ENCODE data around the gene ZNF862. TPM values are rescaled to one million over a fixed set of nuclear protein-coding genes. Genes with fewer than 3 reads are reported as not detected.
A peak's percentile ranks its signal among the peaks of the same experiment; 100 is the strongest.

The ZNF862 gene
- total RNA-seq, 1 donor from 2014 or later = 20.7 TPM

- ATAC-seq = no peak
- Histone ChIP-seq H3K4me3 (no peak overlapping the region), H3K9me3 (no peaks in the 10 kb centered on the region), H3K27ac (no peak overlapping the region), H3K36me3 (peaks cover 45% of the 10 kb centered on the region), H3K27me3 (ENCODE audit: low read depth) (no peaks in the 10 kb centered on the region), H3K4me1 (peaks cover 4% of the 10 kb centered on the region)
- no peak for TF ChIP-seq CTCF (IDR thresholded peaks at IDR 0.05)
- no peak for DNase-seq
- intact Hi-C loops (cut with DNase I) = no loop called here
Observed at GRCh38 chr7:149850716-149851115, 12.5 kb downstream of the ZNF862 start.

DNA sequence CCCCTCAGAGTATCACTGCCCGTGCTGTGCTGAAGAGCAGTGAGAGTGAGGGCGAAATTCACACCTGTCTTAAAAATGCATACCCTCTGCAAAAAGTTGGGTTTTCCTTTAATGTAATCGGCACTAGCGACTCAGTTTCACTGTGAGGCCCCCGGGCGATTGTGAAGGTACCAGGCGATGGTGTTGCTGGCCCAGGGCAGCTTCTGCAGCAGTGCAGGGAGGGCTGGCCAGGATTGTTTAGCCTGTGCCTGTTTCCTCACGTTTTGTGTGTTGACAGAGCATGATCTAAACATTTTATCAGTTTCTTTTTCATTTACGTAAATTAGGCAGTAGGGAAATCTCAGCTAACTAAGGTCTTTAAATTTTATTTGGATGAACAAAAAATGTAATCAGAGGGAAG, 13.3 kb downstream of the ZNF862 start:
- H3K36me3 ChIP-seq = peaks cover 40% of the 10 kb centered on the region
- intact Hi-C loops (cut with DNase I) = no loop called here
- H3K9me3 ChIP-seq = no peaks in the 10 kb centered on the region
- TF ChIP-seq CTCF (IDR thresholded peaks at IDR 0.05) = no peak
- peaks cover 4% of the 10 kb centered on the region for H3K4me1 ChIP-seq
- no peak overlapping the region for H3K4me3 ChIP-seq
- no peak for ATAC-seq
- no peaks in the 10 kb centered on the region for H3K27me3 ChIP-seq (ENCODE audit: low read depth)
- H3K27ac ChIP-seq = no peak overlapping the region
- no peak for DNase-seq

GRCh38 chr7:149853157-149853556, 15.0 kb downstream of the ZNF862 start:
- H3K27me3 ChIP-seq (ENCODE audit: low read depth) = no peaks in the 10 kb centered on the region
- H3K4me3 ChIP-seq = no peak overlapping the region
- intact Hi-C loops (cut with DNase I) = no loop called here
- H3K27ac ChIP-seq = no peak overlapping the region
- DNase-seq = no peak
- H3K9me3 ChIP-seq = no peaks in the 10 kb centered on the region
- ATAC-seq = no peak
- TF ChIP-seq CTCF (IDR thresholded peaks at IDR 0.05) = no peak
- peaks cover 4% of the 10 kb centered on the region for H3K4me1 ChIP-seq
- peaks cover 29% of the 10 kb centered on the region for H3K36me3 ChIP-seq

GRCh38 chr7:149854611-149855360, 16.6 kb downstream of the ZNF862 start:
- intact Hi-C loops (cut with DNase I) = no loop called here
- H3K27ac ChIP-seq = no peak overlapping the region
- DNase-seq (peak; percentile 82), ATAC-seq (peak; percentile 82 to 91)
- TF ChIP-seq CTCF (IDR thresholded peaks at IDR 0.05) = no peak
- H3K4me3 ChIP-seq = no peak overlapping the region
- no peaks in the 10 kb centered on the region for H3K27me3 ChIP-seq (ENCODE audit: low read depth)
- H3K9me3 ChIP-seq = no peaks in the 10 kb centered on the region
- H3K36me3 ChIP-seq = peaks cover 19% of the 10 kb centered on the region
- H3K4me1 ChIP-seq = peaks cover 4% of the 10 kb centered on the region

DNA sequence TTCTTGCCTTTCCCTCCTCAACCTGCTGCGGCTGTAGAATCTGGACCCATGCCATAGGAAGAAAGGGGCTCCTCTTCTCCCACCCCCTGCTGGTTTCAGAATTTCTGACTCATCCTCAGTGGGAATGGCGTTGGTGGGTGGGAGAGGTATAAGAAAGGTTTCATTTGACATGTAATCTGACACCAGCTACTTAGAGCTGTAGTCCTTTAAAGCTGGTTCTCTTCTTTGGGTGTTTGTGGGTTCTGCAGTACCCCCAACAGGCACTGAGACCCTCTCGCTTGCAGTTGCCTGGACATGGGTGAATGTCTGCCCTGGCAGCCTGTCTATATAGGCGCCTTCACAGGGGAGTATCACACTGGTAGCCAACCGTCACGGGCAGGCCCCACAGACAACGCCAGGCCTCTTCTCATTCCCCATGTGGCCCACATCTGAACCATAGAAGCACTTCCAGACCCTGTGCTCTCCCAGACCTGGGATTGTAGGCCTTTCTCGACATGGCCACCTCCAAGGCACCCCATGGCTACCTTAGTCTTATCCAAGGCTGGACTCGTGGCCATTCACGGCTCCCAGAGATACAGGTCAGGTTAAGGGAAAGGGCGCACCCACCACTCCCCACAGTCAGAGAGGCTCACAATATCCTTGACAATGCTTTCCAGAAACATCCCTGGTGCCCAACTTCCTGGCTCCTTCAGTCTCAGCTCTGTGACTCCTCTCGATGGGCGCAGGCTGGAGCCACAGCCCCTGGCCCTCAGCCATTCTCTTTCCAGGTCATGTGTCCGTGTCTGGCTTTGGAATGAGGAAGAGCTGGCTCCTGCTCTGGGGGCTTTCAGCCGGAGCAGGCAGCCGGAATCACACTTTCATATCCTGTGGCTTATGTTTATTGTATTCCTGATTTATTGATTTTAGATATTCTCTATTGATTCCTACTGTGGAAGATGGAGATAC, 17.5 kb downstream of the ZNF862 start:
- Histone ChIP-seq H3K4me1 (peaks cover 4% of the 10 kb centered on the region), H3K9me3 (no peaks in the 10 kb centered on the region), H3K4me3 (no peak overlapping the region), H3K27me3 (ENCODE audit: low read depth) (no peaks in the 10 kb centered on the region), H3K27ac (no peak overlapping the region), H3K36me3 (peaks cover 24% of the 10 kb centered on the region)
- TF ChIP-seq CTCF (IDR thresholded peaks at IDR 0.05) = no peak
- ATAC-seq (no peak), DNase-seq (no peak)
- intact Hi-C loops (cut with DNase I) = no loop called here
